ENCODE results near the gene AVPR2.

AVPR2 gene

GRCh38 chrX:153937056-153937455 lies 32.6 kb downstream of the AVPR2 start (continued):
- TF ChIP-seq ZNF10 (tag by site-specific recombination; IDR thresholded peaks at IDR 0.05) = no peak; the same call in 1 of the 2 replicates
- TF ChIP-seq ZNF211 (tag by site-specific recombination; IDR thresholded peaks at IDR 0.05; ENCODE audit: low read depth) = no peak
- no peak for TF ChIP-seq ZNF510 (tag by site-specific recombination; IDR thresholded peaks at IDR 0.05; ENCODE audit: insufficient replicate concordance)
- TF ChIP-seq TCF7L2 (IDR thresholded peaks at IDR 0.05; ENCODE audit: borderline replicate concordance, low read depth, low read length) = no peak
- no peak for TF ChIP-seq ZNF561 (tag by site-specific recombination; IDR thresholded peaks at IDR 0.05; ENCODE audit: borderline replicate concordance)
- TF ChIP-seq ZNF670 (tag by site-specific recombination; IDR thresholded peaks at IDR 0.05; ENCODE audit: low read depth) = no peak
- TF ChIP-seq ZSCAN30 (tag by site-specific recombination; IDR thresholded peaks at IDR 0.05) = no peak
- no peak for TF ChIP-seq ZNF776 (tag by site-specific recombination; IDR thresholded peaks at IDR 0.05; ENCODE audit: borderline replicate concordance)

DNA sequence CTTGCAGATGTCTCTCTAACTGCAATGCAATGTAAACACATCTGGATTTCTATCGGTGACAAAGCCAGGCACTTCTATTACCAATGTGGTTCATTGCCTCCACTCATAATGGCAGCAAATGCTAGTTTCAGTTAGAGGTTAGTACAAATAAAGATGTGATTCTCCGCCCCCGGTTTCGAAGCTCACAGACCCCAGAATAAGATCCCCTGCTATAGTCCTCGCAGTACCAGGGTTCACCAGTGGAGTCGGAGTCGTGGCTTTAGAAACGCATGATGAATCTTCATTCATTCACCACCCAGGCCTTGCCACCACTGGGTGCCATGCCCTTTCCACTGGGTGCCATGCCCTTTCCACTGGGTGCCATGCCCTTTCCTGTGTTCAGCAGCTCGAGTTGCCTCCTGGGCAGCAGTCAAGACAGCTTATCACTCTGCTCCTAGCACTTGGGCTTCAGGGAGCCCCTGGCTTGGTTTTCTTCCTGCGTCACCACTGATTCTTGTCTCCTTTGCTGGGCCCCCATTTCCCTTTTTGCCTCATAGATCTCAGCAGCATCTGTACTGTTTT lies 33.8 kb downstream of the AVPR2 start:
- H3K9me3 ChIP-seq (ENCODE audit: control insufficient read depth, insufficient read depth, low read depth, low read length) = no peaks in the 10 kb centered on the region
- peaks cover 3 to 8% of the 10 kb centered on the region in 2 experiments; a peak in 2 of 3 replicates for H3K36me3 ChIP-seq (ENCODE audit: control insufficient read depth in 2 of 2, insufficient read depth in 1 of 2, low read length in 2 of 2)
- H3K27ac ChIP-seq (ENCODE audit: extremely low read depth, low read depth, low read length) = no peak overlapping the region
- H3K4me3 ChIP-seq (ENCODE audit: low read depth, low read length) = no peak overlapping the region
- H3K4me1 ChIP-seq (ENCODE audit: control insufficient read depth, insufficient read depth, low read length) = peaks cover 8% of the 10 kb centered on the region; the same call in 1 of the 2 replicates
- TF ChIP-seq, protein P1, sequence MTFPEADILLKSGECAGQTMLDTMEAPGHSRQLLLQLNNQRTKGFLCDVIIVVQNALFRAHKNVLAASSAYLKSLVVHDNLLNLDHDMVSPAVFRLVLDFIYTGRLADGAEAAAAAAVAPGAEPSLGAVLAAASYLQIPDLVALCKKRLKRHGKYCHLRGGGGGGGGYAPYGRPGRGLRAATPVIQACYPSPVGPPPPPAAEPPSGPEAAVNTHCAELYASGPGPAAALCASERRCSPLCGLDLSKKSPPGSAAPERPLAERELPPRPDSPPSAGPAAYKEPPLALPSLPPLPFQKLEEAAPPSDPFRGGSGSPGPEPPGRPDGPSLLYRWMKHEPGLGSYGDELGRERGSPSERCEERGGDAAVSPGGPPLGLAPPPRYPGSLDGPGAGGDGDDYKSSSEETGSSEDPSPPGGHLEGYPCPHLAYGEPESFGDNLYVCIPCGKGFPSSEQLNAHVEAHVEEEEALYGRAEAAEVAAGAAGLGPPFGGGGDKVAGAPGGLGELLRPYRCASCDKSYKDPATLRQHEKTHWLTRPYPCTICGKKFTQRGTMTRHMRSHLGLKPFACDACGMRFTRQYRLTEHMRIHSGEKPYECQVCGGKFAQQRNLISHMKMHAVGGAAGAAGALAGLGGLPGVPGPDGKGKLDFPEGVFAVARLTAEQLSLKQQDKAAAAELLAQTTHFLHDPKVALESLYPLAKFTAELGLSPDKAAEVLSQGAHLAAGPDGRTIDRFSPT (tag by site-specific recombination; IDR thresholded peaks at IDR 0.05) = peak; percentile 55; the same call in 1 of the 2 replicates
- TF ChIP-seq ZNF423 (tag by site-specific recombination; IDR thresholded peaks at IDR 0.05) (peak; percentile 53; the same call in 1 of the 2 replicates), HOXD13 (CRISPR knock-in tag; IDR thresholded peaks at IDR 0.05; ENCODE audit: borderline replicate concordance) (0 out of 2 replicates have a peak, but pooled peaks have one; percentile 13), ZNF140 (tag by site-specific recombination; IDR thresholded peaks at IDR 0.05) (no peak), ZNF324 (tag by site-specific recombination; IDR thresholded peaks at IDR 0.05) (no peak), ZNF174 (tag by site-specific recombination; IDR thresholded peaks at IDR 0.05) (no peak), ZIC2 (tag by site-specific recombination; IDR thresholded peaks at IDR 0.05) (peak; percentile 26)
- CTCF ChIA-PET = interaction anchor here (0.6 to 14.7 kb wide), 5 partner anchors 9 to 755 kb away, joined by 3 to 267 read pairs (median 4); partner anchors contain the start of gene RENBP
- POLR2A ChIA-PET = interaction anchor here (0.6 to 0.9 kb wide), 2 partner anchors 10 to 998 kb away, joined by 4 to 5 read pairs; no protein-coding TSS in a partner anchor

GRCh38 chrX:153939573-153939972 lies 35.1 kb downstream of the AVPR2 start:
- Histone ChIP-seq H3K27ac (ENCODE audit: extremely low read depth, low read depth, low read length) (no peak overlapping the region), H3K4me1 (ENCODE audit: control insufficient read depth, insufficient read depth, low read length) (peaks cover 2% of the 10 kb centered on the region; the same call in 1 of the 2 replicates), H3K9me3 (ENCODE audit: control insufficient read depth, insufficient read depth, low read depth, low read length) (no peaks in the 10 kb centered on the region), H3K4me3 (ENCODE audit: low read depth, low read length) (no peak overlapping the region), H3K36me3 (ENCODE audit: control insufficient read depth in 2 of 2, insufficient read depth in 1 of 2, low read length in 2 of 2) (peaks cover 0 to 3% of the 10 kb centered on the region in 2 experiments; a peak in 2 of 3 replicates)
- CTCF ChIA-PET = interaction anchor here (0.8 to 14.7 kb wide), 8 partner anchors 9 to 479 kb away, joined by 3 to 267 read pairs (median 4); partner anchors contain the start of gene RENBP
- POLR2A ChIA-PET = interaction anchor here (1.0 to 2.2 kb wide), 4 partner anchors 12 to 173 kb away, joined by 3 to 29 read pairs (median 5); no protein-coding TSS in a partner anchor
- TF ChIP-seq GLIS1 (tag by site-specific recombination; IDR thresholded peaks at IDR 0.05) (peak; percentile 93), ZIC2 (tag by site-specific recombination; IDR thresholded peaks at IDR 0.05) (peak; percentile 94), ZNF600 (tag by site-specific recombination; IDR thresholded peaks at IDR 0.05) (peak; percentile 25; the same call in 1 of the 2 replicates), ZNF398 (tag by site-specific recombination; IDR thresholded peaks at IDR 0.05) (0 out of 2 replicates have a peak, but pooled peaks have one; percentile 11), ZBTB8A (tag by site-specific recombination; IDR thresholded peaks at IDR 0.05) (no peak), ZNF311 (tag by site-specific recombination; IDR thresholded peaks at IDR 0.05; ENCODE audit: borderline replicate concordance) (no peak), KLF17 (tag by site-specific recombination; IDR thresholded peaks at IDR 0.05) (peak; percentile 94), KLF9 (tag by site-specific recombination; IDR thresholded peaks at IDR 0.05; ENCODE audit: low read depth) (no peak), ZNF433 (tag by site-specific recombination; IDR thresholded peaks at IDR 0.05; ENCODE audit: low read depth) (no peak), ZFP3 (tag by site-specific recombination; IDR thresholded peaks at IDR 0.05; ENCODE audit: low read depth) (no peak), WT1 (tag by site-specific recombination; IDR thresholded peaks at IDR 0.05) (no peak), ZNF560 (tag by site-specific recombination; IDR thresholded peaks at IDR 0.05; ENCODE audit: borderline replicate concordance) (no peak), GLI2 (tag by site-specific recombination; IDR thresholded peaks at IDR 0.05; ENCODE audit: borderline replicate concordance, low read depth) (no peak), ZNF561 (tag by site-specific recombination; IDR thresholded peaks at IDR 0.05; ENCODE audit: borderline replicate concordance) (no peak)
